CD14-positive monocyte (primary cell): ENCODE data around the gene PPM1M. TPM values are rescaled to one million over a fixed set of nuclear protein-coding genes. Genes with fewer than 3 reads are reported as not detected.

Experiments used
- DNase-seq, 3 donors: peaks; one replicate each; pipeline ENCODE4 v3.0.0-alpha.2; 2011 to 2022
- H2AFZ ChIP-seq: 2 replicates; pipeline ENCODE4 v1.6.0; 2012; ENCODE audit warnings: mild to moderate bottlenecking, low read depth, low read length, inconsistent platforms; ENCODE audit not compliant: insufficient read depth, poor library complexity, severe bottlenecking
- H3K27ac ChIP-seq, 2 donors: 1 replicate in 1 of 2; 2 replicates in 1 of 2; pipeline ENCODE4 v1.5.1; 2012 to 2013; ENCODE audit warnings: low read length in 2 of 2, control low read depth in 1 of 2, inconsistent platforms in 1 of 2, low read depth in 1 of 2, mild to moderate bottlenecking in 1 of 2
- H3K27me3 ChIP-seq, 2 donors: one replicate each; pipeline versions ENCODE4 v1.6.0 to v1.6.1; 2011 to 2013; ENCODE audit warnings: low read length in 2 of 2; ENCODE audit not compliant: control insufficient read depth in 2 of 2, insufficient read depth in 2 of 2
- H3K36me3 ChIP-seq, 2 donors: replicated peaks in 1 of 2; 1 replicate in 1 of 2; 2 replicates in 1 of 2; pipeline versions ENCODE4 v1.5.1 to v1.6.1; 2012 to 2013; ENCODE audit warnings: low read length in 2 of 2, control low read depth in 1 of 2, inconsistent platforms in 1 of 2, mild to moderate bottlenecking in 1 of 2; ENCODE audit not compliant: insufficient read depth in 2 of 2, control insufficient read depth in 1 of 2
- H3K4me1 ChIP-seq, 2 donors: 1 replicate in 1 of 2; 2 replicates in 1 of 2; pipeline versions ENCODE4 v1.5.1 to v1.6.1; 2012 to 2013; ENCODE audit warnings: low read length in 2 of 2, control low read depth in 1 of 2, inconsistent platforms in 1 of 2, mild to moderate bottlenecking in 1 of 2, moderate library complexity in 1 of 2; ENCODE audit not compliant: insufficient read depth in 2 of 2, control insufficient read depth in 1 of 2
- H3K4me2 ChIP-seq: replicated peaks from 2 replicates; pipeline ENCODE3; 2012; ENCODE audit warnings: low read length, moderate library complexity, mild to moderate bottlenecking; ENCODE audit not compliant: poor library complexity, severe bottlenecking; ENCODE audit errors: extremely low read depth
- H3K4me3 ChIP-seq, 3 experiments: fragments of 200-600 bp in 1 of 3; sonication (generic) in 1 of 3; replicated peaks in 1 of 3; 1 replicate in 2 of 3; 2 replicates in 1 of 3; pipeline ENCODE4 v1.5.1; 2011 to 2013; ENCODE audit warnings: low read length in 3 of 3, mild to moderate bottlenecking in 3 of 3, control low read depth in 2 of 3, low read depth in 2 of 3, inconsistent platforms in 1 of 3, moderate library complexity in 1 of 3
- H3K79me2 ChIP-seq: 2 replicates; pipeline ENCODE4 v1.6.0; 2012; ENCODE audit warnings: mild to moderate bottlenecking, control low read depth, inconsistent platforms, low read length, moderate library complexity; ENCODE audit not compliant: insufficient read depth
- H3K9ac ChIP-seq: 2 replicates; pipeline ENCODE4 v1.6.0; 2017; ENCODE audit warnings: low read length, mild to moderate bottlenecking; ENCODE audit not compliant: insufficient read depth, poor library complexity, severe bottlenecking
- H3K9me3 ChIP-seq, 2 donors: replicated peaks in 1 of 2; 1 replicate in 1 of 2; 2 replicates in 1 of 2; pipeline versions ENCODE4 v1.5.1 to v1.6.1; 2012 to 2013; ENCODE audit warnings: low read length in 2 of 2, control low read depth in 1 of 2; ENCODE audit not compliant: control insufficient read depth in 1 of 2, insufficient read depth in 1 of 2
- H4K20me1 ChIP-seq: 2 replicates; pipeline ENCODE4 v1.6.0; 2012; ENCODE audit warnings: mild to moderate bottlenecking, low read length, control low read depth, moderate library complexity; ENCODE audit not compliant: insufficient read depth
- H3K27ac Mint-ChIP-seq, 7 donors: one replicate each; pipeline ENCODE4 v1.8.0; 2020; ENCODE audit warnings: mild to moderate bottlenecking in 7 of 7, mixed read lengths in 7 of 7, moderate library complexity in 6 of 7, inconsistent platforms in 2 of 7
- H3K27me3 Mint-ChIP-seq, 3 donors: one replicate each; pipeline ENCODE4 v1.8.0; 2021 to 2022; ENCODE audit warnings: low read depth in 3 of 3, mild to moderate bottlenecking in 3 of 3, mixed read lengths in 3 of 3, moderate library complexity in 3 of 3, inconsistent platforms in 1 of 3
- H3K36me3 Mint-ChIP-seq, 2 donors: one replicate each; pipeline ENCODE4 v1.8.0; 2020; ENCODE audit warnings: mixed read lengths in 2 of 2, inconsistent platforms in 1 of 2, mild to moderate bottlenecking in 1 of 2
- H3K4me1 Mint-ChIP-seq: one replicate; pipeline ENCODE4 v1.8.0; 2020; ENCODE audit warnings: mild to moderate bottlenecking, mixed read lengths
- H3K4me3 Mint-ChIP-seq, 2 donors: one replicate each; pipeline ENCODE4 v1.8.0; 2020; ENCODE audit warnings: mild to moderate bottlenecking in 2 of 2, mixed read lengths in 2 of 2, moderate library complexity in 1 of 2
- H3K9me3 Mint-ChIP-seq, 7 donors: one replicate each; pipeline ENCODE4 v1.8.0; 2020 to 2022; ENCODE audit warnings: mixed read lengths in 7 of 7, mild to moderate bottlenecking in 6 of 7, moderate library complexity in 6 of 7, inconsistent platforms in 2 of 7
- CTCF ChIP-seq: fragments of 200-600 bp; IDR thresholded peaks from one replicate; pipeline ENCODE4 v1.8.0; 2022; ENCODE audit warnings: antibody characterized with exemption, mild to moderate bottlenecking
- WGBS: methylation state at CpG from one replicate; pipeline ENCODE4 v1.1.5; 2013; ENCODE audit warnings: missing lambda C conversion rate; ENCODE audit not compliant: insufficient coverage; 5-methylcytosine and 5-hydroxymethylcytosine counted together
- intact Hi-C, 2 donors: fragments of 100-400 bp; cut with micrococcal nuclease; formaldehyde crosslinking; loops; one replicate each; pipeline versions ENCODE4 v1.15.0 to v1.15.1; 2023
- polyA plus RNA-seq, 3 donors: library from polyadenylated mRNA; depleted of rRNA in 1 of 3; unstranded in 2 of 3; stranded (reverse) in 1 of 3; fragments of 300-500 nt in 2 of 3; fragments of >200 nt in 1 of 3; fragmentation: Illumina TruSeq in 2 of 3; gene quantifications; 1 replicate in 2 of 3; 2 replicates in 1 of 3; pipeline ENCODE4 v1.2.3, GENCODE V29; 2012 to 2021
- small RNA-seq: library from RNA; depleted of rRNA; stranded (forward); fragments of <200 nt; gene quantifications from one replicate; pipeline ENCODE3, GENCODE V24; 2012; ENCODE audit warnings: low read depth; ENCODE audit not compliant: insufficient read length

The PPM1M gene
- polyA plus RNA-seq, 3 donors, result 92.8 to 144 (median 120) TPM

GRCh38 chr3:52299247-52299878 lies 53.8 kb downstream of the PPM1M start:
- peak overlapping the region in 4 of 7 donors; percentile 1 to 79 (median 62) for H3K27ac Mint-ChIP-seq

More at GRCh38 chr3:52299247-52299878, 53.8 kb downstream of the PPM1M start:
- Histone ChIP-seq H3K4me1 (peaks cover 12 to 15% of the 10 kb centered on the region in 2 donors), H3K4me3 (no peak overlapping the region), H3K4me2 (no peak overlapping the region), H3K9me3 (no peaks in the 10 kb centered on the region), H3K27me3 (peaks cover 0 to 10% of the 10 kb centered on the region in 2 donors), H3K79me2 (no peaks in the 10 kb centered on the region), H3K27ac (no peak overlapping the region), H4K20me1 (peaks cover 48% of the 10 kb centered on the region), H3K9ac (no peak overlapping the region), H3K36me3 (peaks cover under 1 to 33% of the 10 kb centered on the region in 2 donors), H2AFZ (no peak overlapping the region)
- peak overlapping the region in 1 of 2 donors; percentile 11 for H3K4me3 Mint-ChIP-seq
- WGBS, result 43% methylated on average over 9 of the region's 10 CpGs
- intact Hi-C loops, result no loop called here
- peaks cover 31 to 40% of the 10 kb centered on the region in 2 donors for H3K36me3 Mint-ChIP-seq
- DNase-seq, result no peak
- no peak for TF ChIP-seq CTCF
- H3K4me1 Mint-ChIP-seq, result peaks cover 30% of the 10 kb centered on the region
- no peaks in the 10 kb centered on the region for H3K9me3 Mint-ChIP-seq
- H3K27me3 Mint-ChIP-seq, result peaks cover 12 to 23% (median 14%) of the 10 kb centered on the region in 3 donors

Small RNA genes within 50 kb of the gene (small RNA-seq; reads per million reads assigned to genes)
- gene MIR135A1, result not detected
- 500 reads per million, percentile 98 among the genes with 10 or more reads in this experiment for gene MIRLET7G

Other genes with a start within 250 kb of the PPM1M start
- 1,000 to 10,000 TPM in 1 of 3 donors, 100 to 1,000 TPM in 2; 753 to 2,360 (median 856) TPM for gene RPL29, start 249.9 kb upstream of the PPM1M start, polyA plus RNA-seq
- 10 to 100 TPM in 1 of 3 donors, 1 to 10 TPM in 2; 2.8 to 36.8 (median 3.9) TPM for gene DUSP7, start 189.2 kb upstream of the PPM1M start, polyA plus RNA-seq
- gene POC1A, start 91.3 kb upstream of the PPM1M start, polyA plus RNA-seq, result 1 to 10 TPM; 1.2 to 2.0 (median 1.5) TPM
- 10 to 100 TPM; 20.9 to 84.7 (median 38.7) TPM for gene ALAS1, start 47.6 kb upstream of the PPM1M start, polyA plus RNA-seq
- gene TLR9, start 20.1 kb upstream of the PPM1M start, polyA plus RNA-seq, result under 1 TPM in 1 of 3 donors, not detected in 2; 0.91 TPM
- gene TWF2, start 6.6 kb upstream of the PPM1M start, polyA plus RNA-seq, result 100 to 1,000 TPM; 141 to 199 (median 176) TPM
- 10 to 100 TPM; 27.3 to 33.4 (median 32.3) TPM for gene WDR82, start 32.9 kb downstream of the PPM1M start, polyA plus RNA-seq
- 10 to 100 TPM in 1 of 3 donors, 1 to 10 TPM in 2; 8.3 to 37.5 (median 8.4) TPM for gene GLYCTK, start 42.1 kb downstream of the PPM1M start, polyA plus RNA-seq
- 10 to 100 TPM in 1 of 3 donors, under 1 TPM in 2; 0.15 to 47.0 (median 0.25) TPM for gene DNAH1, start 70.6 kb downstream of the PPM1M start, polyA plus RNA-seq
- gene BAP1, start 164.2 kb downstream of the PPM1M start, polyA plus RNA-seq, result 10 to 100 TPM; 11.2 to 73.9 (median 12.9) TPM
- 10 to 100 TPM in 1 of 3 donors, 1 to 10 TPM in 2; 3.3 to 11.4 (median 6.2) TPM for gene PHF7, start 164.9 kb downstream of the PPM1M start, polyA plus RNA-seq
- gene SEMA3G, start 199.3 kb downstream of the PPM1M start, polyA plus RNA-seq, result under 1 TPM in 1 of 3 donors, not detected in 2; 0.03 TPM
- not detected for gene TNNC1, start 208.3 kb downstream of the PPM1M start, polyA plus RNA-seq
- gene NISCH, start 209.8 kb downstream of the PPM1M start, polyA plus RNA-seq, result 100 to 1,000 TPM in 1 of 3 donors, 10 to 100 TPM in 1, 1 to 10 TPM in 1; 9.7 to 106 (median 13.1) TPM
- 100 to 1,000 TPM in 1 of 3 donors, 10 to 100 TPM in 1, 1 to 10 TPM in 1; 3.8 to 535 (median 15.8) TPM for gene STAB1, start 249.6 kb downstream of the PPM1M start, polyA plus RNA-seq